ENCODE measurements around the gene ATP2A1.
"Not testable (repeated sequence)": the region's sequence is repeated elsewhere in the genome, so short reads cannot be mapped to it uniquely, and the experiment has no call there.

Gene ATP2A1

GRCh38 chr16:28935924-28936783, 57.9 kb downstream of the ATP2A1 start:
- peak; percentile 53 for DNase-seq (ENCODE audit: low spot score)

- no peak for DNase-seq (ENCODE audit: low spot score)
Measured at GRCh38 chr16:28936784-28937155, 58.5 kb downstream of the ATP2A1 start.

GRCh38 chr16:28937222-28937876, 59.1 kb downstream of the ATP2A1 start:
- no peak for DNase-seq (ENCODE audit: low spot score)

- DNase-seq (ENCODE audit: low spot score) = no peak
Measured at GRCh38 chr16:28938721-28939120, 60.4 kb downstream of the ATP2A1 start.

- not testable (repeated sequence) for DNase-seq (ENCODE audit: low spot score)
Measured at GRCh38 chr16:28939825-28940224, 61.5 kb downstream of the ATP2A1 start.

GRCh38 chr16:28943281-28943680, 65.0 kb downstream of the ATP2A1 start:
- DNase-seq (ENCODE audit: low spot score) = no peak

- DNase-seq (ENCODE audit: low spot score) = no peak
Measured at GRCh38 chr16:28946681-28947080, 68.4 kb downstream of the ATP2A1 start.

- DNase-seq (ENCODE audit: low spot score) = peak; percentile 100
Measured at GRCh38 chr16:28950648-28951409, 72.5 kb downstream of the ATP2A1 start, which contains the start of gene NFATC2IP. TSS of gene NFATC2IP (plus strand) at chr16:28950937. CDS start at chr16:28951012, 75 bp downstream.

- no peak for DNase-seq (ENCODE audit: low spot score)
Measured at GRCh38 chr16:28951410-28951943, 73.2 kb downstream of the ATP2A1 start.

Data from globus pallidus (tissue), 1 donor.